EL (cell line): ENCODE measurements around the gene NKPD1.
A peak's percentile ranks its signal among the peaks of the same experiment; 100 is the strongest.

Source experiments
- DNase-seq: peaks from one replicate; pipeline ENCODE4 v3.0.0-alpha.2; 2016

NKPD1 gene, protein sequence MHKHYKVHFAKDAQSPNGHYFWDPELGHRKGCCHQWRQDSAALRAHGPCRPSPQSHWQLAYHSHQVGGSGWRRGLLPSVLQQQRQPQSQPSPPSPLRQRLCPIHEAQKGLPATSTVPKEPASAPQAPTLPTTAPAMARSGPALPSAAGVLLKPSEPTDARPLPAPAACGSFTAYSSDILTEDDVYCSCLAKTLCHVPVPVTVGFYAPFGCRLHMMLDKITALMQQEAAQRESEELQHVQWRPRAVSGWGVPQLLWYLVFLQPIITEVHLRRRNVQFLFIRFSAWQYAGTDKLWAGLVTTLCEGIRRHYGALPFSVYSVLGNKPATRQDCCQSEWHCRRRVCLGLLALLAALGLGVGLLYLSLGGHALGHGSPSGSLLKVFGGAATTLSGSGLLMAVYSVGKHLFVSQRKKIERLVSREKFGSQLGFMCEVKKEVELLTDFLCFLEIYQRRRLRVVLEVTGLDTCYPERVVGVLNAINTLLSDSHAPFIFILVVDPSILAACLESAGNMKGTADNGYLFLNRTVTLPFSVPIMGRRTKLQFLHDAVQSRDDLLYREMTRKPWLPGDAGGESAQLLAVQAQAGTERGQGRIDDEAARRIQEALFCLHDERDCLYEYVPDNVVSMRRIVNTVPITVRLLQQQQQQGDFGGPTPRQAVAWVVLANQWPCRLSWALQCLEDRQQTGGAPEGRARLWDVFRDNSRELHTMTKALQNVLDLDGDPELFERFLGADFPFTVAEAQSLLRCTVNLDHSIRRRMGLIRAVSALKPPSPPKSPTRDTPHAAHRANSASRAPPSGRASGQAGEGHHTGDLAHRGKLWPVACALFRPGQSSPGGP

GRCh38 chr19:45160870-45161737 is at the start of gene NKPD1:
Gene NKPD1, minus strand, starts transcription at chr19:45160982. Its CDS starts 832 bp downstream, at chr19:45160150.
- DNase-seq, result no peak

- no peak for DNase-seq
Measured at GRCh38 chr19:45206328-45206727, 45.5 kb upstream of the NKPD1 start.

DNA sequence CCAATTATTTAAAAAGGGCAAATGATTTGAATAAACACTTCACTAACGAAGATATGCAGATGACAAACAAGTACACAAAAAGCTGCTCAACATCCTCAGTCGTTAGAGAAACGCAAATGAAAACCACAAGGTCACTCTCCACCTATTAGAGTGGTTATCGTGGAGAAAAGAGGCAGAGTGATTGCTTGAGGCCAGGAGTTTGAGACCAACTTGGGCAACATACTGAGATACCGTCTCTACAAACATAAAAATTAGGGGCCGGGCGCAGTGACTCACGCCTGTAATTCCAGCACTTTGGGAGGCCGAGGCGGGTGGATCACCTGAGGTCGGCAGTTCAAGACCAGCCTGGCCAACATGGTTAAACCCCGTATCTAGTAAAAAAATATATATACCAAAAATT is 45.0 kb upstream of the NKPD1 start:
- DNase-seq, result no peak

DNA sequence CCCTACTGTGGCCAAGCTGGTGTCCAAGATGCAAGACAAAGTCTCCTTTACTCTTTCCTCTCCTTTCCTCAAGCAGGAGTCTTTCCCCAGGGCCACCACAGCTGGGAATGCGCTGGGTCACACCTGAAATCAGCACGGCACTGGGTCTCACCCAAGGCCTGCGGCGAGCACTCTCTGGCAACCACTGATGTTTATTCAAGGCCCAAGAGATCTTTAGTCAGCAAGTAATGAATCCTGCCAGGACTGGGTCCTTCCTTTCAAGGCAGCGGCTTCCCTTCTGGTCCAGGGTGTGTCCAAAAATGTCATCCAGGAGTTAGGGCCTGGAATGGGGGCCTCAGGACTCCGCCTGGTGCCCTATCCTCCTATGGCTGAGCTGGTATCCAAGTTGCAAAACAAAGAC is 41.9 kb upstream of the NKPD1 start:
- no peak for DNase-seq

DNA sequence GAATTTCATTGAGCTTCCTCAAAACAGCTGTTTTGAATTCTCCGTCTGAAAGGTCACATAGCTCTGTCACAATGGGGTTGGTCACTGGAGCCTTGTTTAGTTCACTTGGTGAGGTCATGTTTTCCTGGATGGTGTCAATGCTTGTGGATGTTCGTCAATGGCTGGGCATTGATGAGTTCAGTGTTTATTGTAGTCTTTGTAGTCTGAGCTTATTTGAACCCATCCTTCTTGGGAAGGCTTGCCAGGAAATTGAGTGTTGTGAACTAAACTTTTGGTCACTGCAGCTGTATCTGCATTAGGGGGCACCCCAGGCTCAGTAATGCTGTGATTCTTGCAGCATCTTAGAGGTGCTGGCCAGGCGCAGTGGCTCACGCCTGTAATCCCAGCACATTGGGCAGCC is 39.8 kb upstream of the NKPD1 start:
- DNase-seq, result peak; percentile 27

GRCh38 chr19:45195764-45196163 is 35.0 kb upstream of the NKPD1 start:
- DNase-seq, result peak; percentile 54

- DNase-seq, result no peak
Measured at GRCh38 chr19:45191375-45191774, 30.6 kb upstream of the NKPD1 start.

GRCh38 chr19:45189971-45190370 is 29.2 kb upstream of the NKPD1 start:
- no peak for DNase-seq

GRCh38 chr19:45187421-45188100 is 26.8 kb upstream of the NKPD1 start:
- no peak for DNase-seq

GRCh38 chr19:45186509-45187334 is 25.9 kb upstream of the NKPD1 start:
- DNase-seq, result no peak

- no peak for DNase-seq
Measured at GRCh38 chr19:45184115-45184514, 23.3 kb upstream of the NKPD1 start.

DNA sequence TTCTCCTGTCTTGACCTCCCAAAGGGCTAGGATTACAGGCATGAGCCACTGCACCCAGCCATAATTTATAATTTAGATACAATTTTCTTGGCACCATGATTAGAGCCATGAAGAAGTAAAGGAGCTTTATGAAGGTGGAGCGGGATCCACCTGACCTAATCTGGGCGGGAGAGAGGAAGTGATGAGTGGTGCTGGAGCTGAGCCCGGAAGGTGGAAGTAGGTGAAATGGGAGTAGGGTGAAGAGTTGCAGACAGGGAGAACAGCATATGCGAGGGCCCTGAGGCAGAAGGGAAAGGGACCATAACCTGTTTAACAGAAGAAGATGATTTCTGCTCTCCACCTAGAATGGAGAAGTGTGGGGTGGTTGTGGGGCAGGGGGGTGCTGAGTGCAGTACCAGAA is 22.0 kb upstream of the NKPD1 start:
- DNase-seq, result no peak

- no peak for DNase-seq
Measured at GRCh38 chr19:45180936-45181335, 20.2 kb upstream of the NKPD1 start.

- no peak for DNase-seq
Measured at GRCh38 chr19:45179892-45180370, 19.1 kb upstream of the NKPD1 start.

- peak; percentile 38 for DNase-seq
Measured at GRCh38 chr19:45179072-45179891, 18.5 kb upstream of the NKPD1 start.

GRCh38 chr19:45178262-45179071 is 17.7 kb upstream of the NKPD1 start, which contains the start of gene BLOC1S3:
Gene BLOC1S3, plus strand, starts transcription at chr19:45178784. Its CDS starts 513 bp downstream, at chr19:45179297.
- peak; percentile 100 for DNase-seq

DNA sequence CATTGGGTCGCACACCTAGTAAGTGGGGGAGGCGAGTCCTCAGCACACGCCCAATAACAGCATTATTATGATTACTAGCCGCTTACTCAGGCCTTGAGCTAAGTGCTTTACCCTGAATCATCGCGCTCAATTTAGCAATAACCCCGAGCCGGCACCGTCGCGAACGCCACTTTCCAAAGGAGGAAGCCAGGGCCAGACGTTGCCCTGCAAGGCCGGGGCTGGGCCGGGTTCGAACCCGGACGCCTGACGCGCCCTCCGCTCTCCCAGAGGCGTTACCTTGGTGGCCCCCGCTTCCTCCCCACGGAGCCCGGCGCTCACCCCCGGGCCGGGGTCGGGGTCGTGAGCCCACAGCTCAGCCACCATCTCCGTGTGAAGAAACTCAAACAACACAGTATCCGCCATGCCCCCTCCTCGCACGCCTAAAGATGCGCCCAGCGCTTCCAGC is 17.1 kb upstream of the NKPD1 start, which contains the start of gene TRAPPC6A:
TRAPPC6A (minus strand) TSS at position 421 of the 445 bp plus-strand sequence; CDS start at position 402, 19 bp downstream.
- peak; percentile 69 for DNase-seq

DNA sequence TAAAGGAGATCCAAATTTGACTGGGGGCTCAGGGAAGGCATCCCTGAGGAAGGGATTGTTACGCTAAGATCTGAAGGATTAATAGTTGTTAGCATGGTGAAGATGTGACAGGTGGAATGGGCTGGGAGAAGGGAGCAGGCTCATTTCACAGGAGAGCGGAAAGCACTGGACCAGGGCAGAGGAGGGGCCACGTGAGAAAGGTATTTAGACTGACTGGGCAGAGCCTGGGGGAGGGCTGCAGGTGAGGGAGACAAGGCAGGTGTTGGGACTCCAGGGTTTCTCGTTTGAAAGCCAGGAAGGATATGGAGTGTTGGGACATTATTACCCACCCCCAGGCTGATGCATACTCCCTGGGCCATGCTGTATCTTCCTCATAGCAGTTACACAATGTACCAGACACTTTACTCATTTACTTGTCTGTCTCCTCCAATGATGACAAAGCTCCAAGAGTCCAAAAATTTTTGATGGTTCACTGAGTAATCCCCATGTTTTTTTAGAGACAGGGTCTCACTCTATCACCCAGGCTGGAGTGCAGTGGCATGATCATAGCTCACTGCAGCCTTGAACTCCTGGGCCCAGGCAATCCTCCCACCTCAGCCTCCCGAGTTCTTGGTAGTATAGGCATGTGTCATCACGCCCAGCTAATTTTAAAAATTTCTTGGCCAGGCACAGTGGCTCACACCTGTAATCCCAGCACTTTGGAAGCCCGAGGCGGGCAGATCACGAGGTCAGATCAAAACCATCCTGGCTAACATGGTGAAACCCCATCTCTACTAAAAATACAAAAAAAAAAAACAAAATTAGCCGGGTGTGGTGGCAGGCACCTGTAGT is 14.9 kb upstream of the NKPD1 start:
- DNase-seq, result no peak
